Peyer's patch (tissue), 4 donors: ENCODE results near the gene TSEN54.

ENCODE experiments used
- CTCF ChIP-seq, 6 experiments: fragments of 450-650 bp in 4 of 6; fragments of 200-600 bp in 2 of 6; sonication (generic) in 1 of 6; IDR thresholded peaks; one replicate each; pipeline ENCODE4 v1.5.1; 2017 to 2019; ENCODE audit warnings: antibody characterized with exemption in 6 of 6, mild to moderate bottlenecking in 3 of 6, moderate library complexity in 1 of 6
- POLR2A ChIP-seq, 2 donors: fragments of 450-650 bp; IDR thresholded peaks; one replicate each; pipeline ENCODE4 v1.5.1; 2017; ENCODE audit warnings: antibody characterized with exemption in 2 of 2, mild to moderate bottlenecking in 2 of 2, moderate library complexity in 2 of 2

GRCh38 chr17:75490953-75491649 lies 25.2 kb upstream of the TSEN54 start:
- TF ChIP-seq CTCF (IDR thresholded peaks at IDR 0.05) (no peak), POLR2A (IDR thresholded peaks at IDR 0.05) (no peak)
